ENCODE results near the gene TENT5C.

TENT5C gene

GRCh38 chr1:117584181-117584580, 21.7 kb upstream of the TENT5C start:
- TF ChIP-seq CTCF (conservative IDR thresholded peaks at IDR 0.05; ENCODE audit: low read depth, low read length): no peak
- no peak for DNase-seq (ENCODE audit: low read depth)
- no peak overlapping the region for H3K4me3 ChIP-seq (ENCODE audit: low read length)

GRCh38 chr1:117585086-117585485, 20.8 kb upstream of the TENT5C start:
- TF ChIP-seq CTCF (conservative IDR thresholded peaks at IDR 0.05; ENCODE audit: low read depth, low read length): no peak
- no peak for DNase-seq (ENCODE audit: low read depth)
- H3K4me3 ChIP-seq (ENCODE audit: low read length): no peak overlapping the region

GRCh38 chr1:117586337-117586736, 19.5 kb upstream of the TENT5C start:
- no peak for TF ChIP-seq CTCF (conservative IDR thresholded peaks at IDR 0.05; ENCODE audit: low read depth, low read length)
- DNase-seq (ENCODE audit: low read depth): no peak
- no peak overlapping the region for H3K4me3 ChIP-seq (ENCODE audit: low read length)

GRCh38 chr1:117586747-117587498, 18.9 kb upstream of the TENT5C start:
- TF ChIP-seq CTCF (conservative IDR thresholded peaks at IDR 0.05; ENCODE audit: low read depth, low read length): no peak
- no peak overlapping the region for H3K4me3 ChIP-seq (ENCODE audit: low read length)
- DNase-seq (ENCODE audit: low read depth): no peak

- DNase-seq (ENCODE audit: low read depth): no peak
Observed at GRCh38 chr1:117587499-117588356, 18.1 kb upstream of the TENT5C start.

GRCh38 chr1:117589544-117589943, 16.3 kb upstream of the TENT5C start:
- DNase-seq (ENCODE audit: low read depth): no peak
- no peak for TF ChIP-seq CTCF (conservative IDR thresholded peaks at IDR 0.05; ENCODE audit: low read depth, low read length)
- H3K4me3 ChIP-seq (ENCODE audit: low read length): no peak overlapping the region

More at GRCh38 chr1:117587499-117588356, 18.1 kb upstream of the TENT5C start:
- TF ChIP-seq CTCF (conservative IDR thresholded peaks at IDR 0.05; ENCODE audit: low read depth, low read length): no peak
- H3K4me3 ChIP-seq (ENCODE audit: low read length): no peak overlapping the region

Measured in retinal pigment epithelial cell (primary cell).